Caki2 (cell line): ENCODE measurements around the gene DDAH1. TPM values are rescaled to one million over a fixed set of nuclear protein-coding genes. Genes with fewer than 3 reads are reported as not detected.
A peak's percentile ranks its signal among the peaks of the same experiment; 100 is the strongest.
"Not testable (repeated sequence)": the region's sequence is repeated elsewhere in the genome, so short reads cannot be mapped to it uniquely, and the experiment has no call there.

ENCODE experiments used
- DNase-seq: peaks from one replicate; pipeline ENCODE4 v3.0.0-alpha.2; 2015; ENCODE audit warnings: low read depth
- in situ Hi-C: cut with HindIII; loops from 2 replicates; pipeline ENCODE4 v1.10.0; 2016; ENCODE audit warnings: low sequenced_read_pairs, low pct_unique_long_range_greater_than_20kb, mixed read lengths
- total RNA-seq: library from RNA; depleted of rRNA; stranded (reverse); fragments of >200 nt; shearing (Covaris generic); gene quantifications from 2 replicates; pipeline ENCODE4 v1.2.3, GENCODE V29; 2014; ENCODE audit warnings: low replicate concordance

The DDAH1 gene
- total RNA-seq, 1 experiment from 2014 or later, result 16.9 TPM

- no peak for DNase-seq
- in situ Hi-C loops, result no loop called here
Measured at GRCh38 chr1:85351202-85351828, 113.6 kb downstream of the DDAH1 start.

DNA sequence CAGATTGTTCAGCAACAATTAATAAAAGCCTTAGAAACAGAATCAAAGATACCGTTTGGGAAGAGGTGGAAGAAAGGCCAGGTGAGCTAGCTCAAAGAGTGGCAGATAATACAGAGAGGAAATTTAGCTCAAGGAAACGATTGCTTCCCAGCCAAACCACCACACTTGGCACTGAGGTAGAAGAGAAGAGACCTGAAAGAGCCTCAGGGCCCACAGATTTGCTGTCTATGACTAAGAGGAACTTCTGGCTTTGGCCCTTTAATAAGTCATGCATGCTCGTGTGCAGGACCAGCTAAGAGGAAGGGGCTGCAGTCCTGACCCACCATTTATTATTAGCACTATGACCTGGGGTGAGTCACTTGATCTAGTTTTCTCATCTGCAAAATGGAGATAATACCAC, 115.7 kb downstream of the DDAH1 start:
- DNase-seq, result no peak

DNA sequence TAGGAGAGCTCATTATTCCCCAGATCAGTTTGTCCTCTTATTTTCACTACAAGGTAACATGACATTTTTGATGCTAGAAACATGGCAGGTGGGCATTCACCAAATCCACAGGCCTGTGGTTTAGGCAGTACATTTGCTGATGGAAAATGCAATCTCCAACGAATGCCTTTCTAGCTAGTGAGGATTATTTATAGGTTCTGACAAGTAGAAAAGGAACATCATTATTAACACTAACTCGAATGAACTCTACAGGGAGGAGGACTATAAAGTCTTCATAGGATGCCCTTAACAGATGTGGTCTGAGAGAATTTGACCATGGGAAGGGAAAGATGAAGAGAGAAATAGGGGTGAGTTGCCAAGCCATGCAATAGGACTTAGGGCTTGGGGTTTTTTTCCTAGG, 117.1 kb downstream of the DDAH1 start:
- no peak for DNase-seq
- in situ Hi-C loops, result no loop called here

More for the DNA sequence above, 115.7 kb downstream of the DDAH1 start:
- in situ Hi-C loops, result no loop called here

DNA sequence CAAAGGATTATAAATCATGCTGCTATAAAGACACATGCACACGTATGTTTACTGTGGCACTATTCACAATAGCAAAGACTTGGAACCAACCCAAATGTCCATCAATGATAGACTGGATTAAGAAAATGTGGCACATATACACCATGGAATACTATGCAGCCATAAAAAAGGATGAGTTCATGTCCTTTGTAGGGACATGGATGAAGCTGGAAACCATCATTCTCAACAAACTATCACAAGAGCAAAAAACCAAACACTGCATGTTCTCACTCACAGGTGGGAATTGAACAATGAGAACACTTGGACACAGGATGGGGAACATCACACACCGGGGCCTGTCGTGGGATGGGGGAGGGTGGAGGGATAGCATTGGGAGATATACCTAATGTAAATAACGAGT, 117.7 kb downstream of the DDAH1 start:
- DNase-seq, in situ Hi-C loops: not testable (repeated sequence)

DNA sequence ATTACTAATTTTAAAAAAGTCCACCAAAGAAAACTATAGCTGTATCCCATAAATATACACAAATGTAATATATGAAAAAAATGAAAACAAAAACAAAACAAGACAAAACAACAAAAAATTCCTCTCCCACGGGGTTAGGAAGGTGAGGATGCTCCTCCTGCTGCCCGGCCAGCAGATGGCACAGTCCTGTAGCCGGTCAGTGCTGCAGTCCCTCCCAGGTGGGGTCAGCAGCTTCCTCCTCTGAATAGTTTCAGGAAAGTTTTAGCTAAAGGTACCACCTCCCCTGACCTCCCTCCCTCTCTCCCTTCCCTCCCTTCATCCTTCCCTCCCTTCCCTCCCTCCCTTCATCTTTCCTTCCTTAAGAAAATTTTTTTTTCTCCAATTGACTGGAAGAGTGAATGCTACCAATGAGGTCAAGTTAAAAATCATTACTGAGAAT, 120.7 kb downstream of the DDAH1 start:
- peak; percentile 43 for DNase-seq
- in situ Hi-C loops, result no loop called here

- DNase-seq, result peak; percentile 67
- in situ Hi-C loops, result no loop called here
Measured at GRCh38 chr1:85343612-85344255, 121.2 kb downstream of the DDAH1 start.

- DNase-seq, result no peak
- in situ Hi-C loops, result no loop called here
Measured at GRCh38 chr1:85343213-85343611, 121.7 kb downstream of the DDAH1 start.

DNA sequence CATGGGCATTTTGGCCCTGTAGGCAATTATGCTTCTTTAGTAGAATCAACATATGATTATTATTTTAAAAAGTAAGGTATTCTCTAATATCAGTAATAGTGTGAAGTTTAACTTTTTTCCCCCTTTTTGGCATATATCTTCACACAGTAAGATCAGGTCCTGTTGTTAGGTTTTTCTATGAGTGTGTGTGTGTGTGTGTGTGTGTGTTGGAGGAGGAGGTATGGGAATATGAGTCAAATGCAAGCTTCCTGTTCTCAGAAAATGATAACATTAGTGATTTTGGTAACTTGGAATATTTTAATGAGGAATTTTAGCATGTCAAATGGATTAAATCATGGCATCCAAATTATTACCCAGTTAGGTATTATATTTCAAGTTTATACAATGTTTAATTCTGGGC, 122.8 kb downstream of the DDAH1 start:
- DNase-seq, result no peak
- in situ Hi-C loops, result no loop called here

GRCh38 chr1:85340427-85340826, 124.5 kb downstream of the DDAH1 start:
- no peak for DNase-seq
- in situ Hi-C loops, result no loop called here

GRCh38 chr1:85339656-85340399, 125.1 kb downstream of the DDAH1 start:
- in situ Hi-C loops, result no loop called here
- DNase-seq, result no peak

DNA sequence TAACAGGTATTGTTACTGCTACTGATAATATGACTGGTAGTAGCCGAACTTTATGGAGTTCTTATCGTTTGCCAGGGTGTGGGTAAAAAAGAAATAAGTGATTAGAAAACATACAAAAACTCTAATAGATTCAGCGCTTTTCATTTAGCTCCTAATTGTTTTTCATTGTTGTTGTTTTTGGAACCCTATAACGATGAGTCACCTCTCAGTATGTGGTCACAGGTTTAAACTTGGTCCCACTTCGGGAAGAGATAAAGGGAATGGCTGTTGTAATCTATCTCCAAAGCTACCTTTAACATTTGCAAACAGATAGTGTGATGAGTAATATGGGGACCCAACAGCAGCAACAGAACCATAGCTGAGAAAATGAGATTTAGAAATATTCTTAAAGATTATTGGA, 125.9 kb downstream of the DDAH1 start:
- in situ Hi-C loops, result no loop called here
- DNase-seq, result peak; percentile 46

- DNase-seq, result no peak
- in situ Hi-C loops, result no loop called here
Measured at GRCh38 chr1:85334962-85335361, 130.0 kb downstream of the DDAH1 start.

- in situ Hi-C loops, result no loop called here
- DNase-seq, result no peak
Measured at GRCh38 chr1:85333186-85333585, 131.8 kb downstream of the DDAH1 start.

GRCh38 chr1:85332575-85332974, 132.4 kb downstream of the DDAH1 start:
- in situ Hi-C loops, result no loop called here

GRCh38 chr1:85330711-85331290, 134.2 kb downstream of the DDAH1 start:
- in situ Hi-C loops, result no loop called here
- no peak for DNase-seq

More at GRCh38 chr1:85332575-85332974, 132.4 kb downstream of the DDAH1 start:
- no peak for DNase-seq

GRCh38 chr1:85330214-85330631, 134.7 kb downstream of the DDAH1 start:
- in situ Hi-C loops, result no loop called here
- no peak for DNase-seq

- peak; percentile 86 for DNase-seq
- in situ Hi-C loops, result no loop called here
Measured at GRCh38 chr1:85328713-85329397, 136.1 kb downstream of the DDAH1 start.

GRCh38 chr1:85327759-85328158, 137.2 kb downstream of the DDAH1 start:
- in situ Hi-C loops, result no loop called here
- DNase-seq, result peak; percentile 41
